Adrenal gland (tissue), 5 donors: ENCODE data around the gene SPINT2.

ENCODE experiments used
- POLR2A ChIP-seq, 2 donors: fragments of 450-650 bp; IDR thresholded peaks; one replicate each; pipeline ENCODE4 v1.6.1; 2017; ENCODE audit warnings: antibody characterized with exemption in 2 of 2, mild to moderate bottlenecking in 2 of 2, moderate library complexity in 1 of 2
- TF ChIP-seq, protein P1 (sequence below), 6 experiments: fragments of 450-650 bp in 4 of 6; fragments of 200-600 bp in 2 of 6; sonication (generic) in 1 of 6; IDR thresholded peaks; 1 replicate in 5 of 6; 2 replicates in 1 of 6; pipeline versions ENCODE4 v1.5.1 to v1.8.0; 2016 to 2021; ENCODE audit warnings: antibody characterized with exemption in 6 of 6, mild to moderate bottlenecking in 2 of 6, moderate library complexity in 1 of 6
- donor health status: DM: no; HTN: no; CAD: no.

DNA sequence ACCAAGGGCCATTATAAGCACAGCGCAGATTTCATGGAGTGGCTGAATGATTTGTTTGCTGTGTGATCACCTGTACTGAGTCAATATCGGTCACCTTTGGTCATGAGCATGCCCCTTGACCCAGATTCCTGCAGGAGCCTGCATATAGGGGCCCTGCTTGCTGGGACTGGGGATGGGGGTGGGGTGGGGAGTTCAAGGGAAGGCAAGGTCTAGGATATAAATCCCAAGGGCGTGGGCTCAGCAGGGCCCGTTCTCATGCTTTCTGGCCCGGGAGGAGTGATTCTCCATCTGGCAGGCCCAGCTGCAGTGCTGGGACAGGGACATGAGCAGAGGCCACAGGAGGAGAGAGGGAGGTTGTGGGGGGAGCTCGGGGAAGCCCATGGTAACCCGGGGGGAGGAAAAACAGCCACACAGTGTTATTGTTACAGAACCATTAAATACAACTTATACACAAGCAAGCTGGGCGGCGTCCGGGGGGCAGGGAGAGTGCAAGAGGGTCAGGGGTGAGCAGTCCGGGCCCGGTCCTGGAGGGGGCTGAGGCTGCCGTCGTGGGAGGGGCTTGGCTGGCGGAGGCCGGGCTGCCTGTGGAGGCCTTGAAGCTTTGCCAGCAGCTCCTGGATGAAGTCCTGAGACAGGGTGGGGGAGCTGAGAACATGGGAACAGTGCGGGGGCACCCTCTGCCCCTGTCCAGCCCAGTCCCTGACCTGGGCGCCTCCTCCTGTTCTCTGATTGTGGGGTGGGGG is 13.4 kb upstream of the SPINT2 start:
- no peak for TF ChIP-seq POLR2A (IDR thresholded peaks at IDR 0.05)
- TF ChIP-seq, protein P1, sequence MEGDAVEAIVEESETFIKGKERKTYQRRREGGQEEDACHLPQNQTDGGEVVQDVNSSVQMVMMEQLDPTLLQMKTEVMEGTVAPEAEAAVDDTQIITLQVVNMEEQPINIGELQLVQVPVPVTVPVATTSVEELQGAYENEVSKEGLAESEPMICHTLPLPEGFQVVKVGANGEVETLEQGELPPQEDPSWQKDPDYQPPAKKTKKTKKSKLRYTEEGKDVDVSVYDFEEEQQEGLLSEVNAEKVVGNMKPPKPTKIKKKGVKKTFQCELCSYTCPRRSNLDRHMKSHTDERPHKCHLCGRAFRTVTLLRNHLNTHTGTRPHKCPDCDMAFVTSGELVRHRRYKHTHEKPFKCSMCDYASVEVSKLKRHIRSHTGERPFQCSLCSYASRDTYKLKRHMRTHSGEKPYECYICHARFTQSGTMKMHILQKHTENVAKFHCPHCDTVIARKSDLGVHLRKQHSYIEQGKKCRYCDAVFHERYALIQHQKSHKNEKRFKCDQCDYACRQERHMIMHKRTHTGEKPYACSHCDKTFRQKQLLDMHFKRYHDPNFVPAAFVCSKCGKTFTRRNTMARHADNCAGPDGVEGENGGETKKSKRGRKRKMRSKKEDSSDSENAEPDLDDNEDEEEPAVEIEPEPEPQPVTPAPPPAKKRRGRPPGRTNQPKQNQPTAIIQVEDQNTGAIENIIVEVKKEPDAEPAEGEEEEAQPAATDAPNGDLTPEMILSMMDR (IDR thresholded peaks at IDR 0.05), result no peak
